H1 (cell line): Measurements from ENCODE around the gene SESN1. TPM values are rescaled to one million over a fixed set of nuclear protein-coding genes. Genes with fewer than 3 reads are reported as not detected.

ENCODE experiments used
- FOSL1 ChIP-seq: IDR thresholded peaks from 2 replicates; pipeline ENCODE4 v1.6.1; 2011; ENCODE audit warnings: mild to moderate bottlenecking, low read depth, low read length, moderate library complexity; ENCODE audit not compliant: insufficient read depth
- polyA plus RNA-seq, 7 experiments: library from polyadenylated mRNA; depleted of rRNA in 3 of 7; stranded (reverse) in 5 of 7; unstranded in 2 of 7; fragments of >200 nt in 5 of 7; fragments of 200-250 nt in 2 of 7; gene quantifications; 1 replicate in 5 of 7; 2 replicates in 1 of 7; 4 replicates in 1 of 7; pipeline versions ENCODE4 v1.2.1 to v1.2.3, GENCODE V29; 2011 to 2013; ENCODE audit warnings: missing spikeins in 2 of 7, mixed read lengths in 2 of 7
- total RNA-seq: library from RNA; stranded (reverse); fragmentation: NEBNext Ultra II Directional; extraction: Animal tissue kit (Norgen Biotek cat#: 25700); gene quantifications from 2 replicates; pipeline ENCODE4 v1.2.1, GENCODE V29; 2021

SESN1 gene
- total and polyA plus RNA-seq, 2 of the 8 experiments (the other 6 are each of a cell fraction or from before 2014, with no cell fraction given): 12.8 to 15.6 TPM

- TF ChIP-seq FOSL1: no peak
Measured at GRCh38 chr6:109009236-109009961, 85.2 kb downstream of the SESN1 start (continued).
